ENCODE measurements around the gene PRPH.
"Not testable (repeated sequence)": the region's sequence is repeated elsewhere in the genome, so short reads cannot be mapped to it uniquely, and the experiment has no call there.

PRPH gene

DNA sequence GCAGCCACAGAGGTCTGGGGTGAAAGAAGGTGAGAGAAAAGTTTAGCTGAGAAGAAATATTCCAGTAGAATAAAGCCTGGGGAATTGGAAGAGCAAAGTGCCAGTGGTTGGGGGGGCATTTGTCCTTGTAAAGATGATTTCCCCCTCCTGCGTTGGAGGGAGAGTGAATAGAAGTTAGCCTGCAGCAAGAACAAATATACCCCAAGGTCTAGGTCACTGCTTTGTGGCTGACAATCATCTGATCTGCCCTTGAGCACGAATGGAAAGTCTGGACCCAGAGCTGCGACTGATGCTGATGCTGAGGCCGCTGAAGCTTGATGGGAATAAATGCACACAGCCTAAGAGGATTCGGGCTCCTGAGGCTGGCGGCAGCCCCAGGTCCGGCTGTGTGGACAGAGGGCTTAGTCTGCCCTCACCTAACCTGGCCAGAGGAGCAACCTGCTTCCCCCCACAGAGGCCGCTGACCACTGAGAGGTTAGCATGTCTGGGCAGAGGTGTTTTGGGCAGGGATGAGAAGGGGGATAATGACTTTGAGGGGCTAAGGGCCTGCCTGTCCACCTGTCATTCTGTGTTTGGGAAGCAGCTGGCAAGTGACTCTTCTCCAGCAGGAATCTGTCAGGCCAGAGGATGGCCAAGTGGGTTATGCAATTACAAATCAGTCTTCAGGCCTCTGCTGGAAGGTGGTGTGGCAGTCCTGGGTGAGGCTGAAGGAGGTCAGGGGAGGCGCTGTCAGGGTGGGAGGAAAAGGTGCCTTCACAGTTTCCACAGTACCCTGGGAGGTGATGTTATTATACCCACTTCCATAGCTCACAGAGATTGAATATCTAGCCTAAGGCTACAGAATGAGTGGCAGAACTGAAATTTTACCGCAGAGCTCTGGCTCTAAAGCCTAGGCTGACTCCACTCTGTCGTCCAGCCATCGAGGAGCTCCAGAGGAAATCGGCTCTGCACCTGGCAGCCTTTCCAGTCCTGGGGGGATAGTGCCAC lies 18.4 kb upstream of the PRPH start:
- DNase-seq (ENCODE audit: low spot score) = no peak

GRCh38 chr12:49277466-49277865 lies 17.5 kb upstream of the PRPH start:
- DNase-seq (ENCODE audit: low spot score) = no peak

DNA sequence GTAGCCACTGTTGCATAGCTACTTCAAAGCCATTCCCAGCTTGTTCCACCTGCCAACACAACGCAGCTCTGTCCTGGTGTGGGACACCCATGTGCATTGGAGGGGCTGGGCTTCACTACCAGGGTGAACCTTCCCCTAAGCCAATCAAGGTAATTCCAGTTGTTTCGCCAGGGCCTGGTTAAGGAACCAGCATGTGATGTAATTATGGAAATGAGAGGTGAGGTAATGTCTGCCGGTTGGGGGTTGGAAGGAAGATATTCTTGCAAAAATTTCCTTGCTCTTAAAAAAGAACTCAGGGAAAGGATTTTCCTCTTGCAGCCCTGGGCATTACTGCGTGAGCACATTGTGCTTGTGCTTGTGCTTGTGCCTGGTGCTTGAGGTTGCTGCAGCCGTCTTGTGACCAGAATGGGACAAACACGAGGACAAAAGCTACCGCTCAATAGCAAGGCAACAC lies 15.2 kb upstream of the PRPH start:
- DNase-seq (ENCODE audit: low spot score) = peak; percentile 62

DNA sequence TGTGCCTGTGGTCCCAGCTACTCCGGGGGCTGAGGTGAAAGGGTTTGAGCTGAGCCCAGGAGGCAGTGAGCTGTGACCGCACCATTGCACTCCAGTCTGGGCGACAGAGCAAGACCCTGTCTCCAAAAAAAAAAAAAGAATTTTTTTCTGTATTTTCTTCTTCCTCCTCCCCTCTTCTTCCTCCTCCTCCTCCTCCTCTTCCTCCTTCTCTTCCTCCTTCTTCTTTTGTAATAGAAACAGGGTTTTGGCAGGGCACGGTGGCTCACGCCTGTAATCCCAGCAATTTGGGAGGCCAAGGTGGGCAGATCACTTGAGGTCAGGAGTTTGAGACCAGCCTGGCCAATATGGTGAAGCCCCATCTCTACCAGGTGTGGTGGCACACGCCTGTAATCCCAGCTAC lies 14.4 kb upstream of the PRPH start:
- not testable (repeated sequence) for DNase-seq (ENCODE audit: low spot score)

DNA sequence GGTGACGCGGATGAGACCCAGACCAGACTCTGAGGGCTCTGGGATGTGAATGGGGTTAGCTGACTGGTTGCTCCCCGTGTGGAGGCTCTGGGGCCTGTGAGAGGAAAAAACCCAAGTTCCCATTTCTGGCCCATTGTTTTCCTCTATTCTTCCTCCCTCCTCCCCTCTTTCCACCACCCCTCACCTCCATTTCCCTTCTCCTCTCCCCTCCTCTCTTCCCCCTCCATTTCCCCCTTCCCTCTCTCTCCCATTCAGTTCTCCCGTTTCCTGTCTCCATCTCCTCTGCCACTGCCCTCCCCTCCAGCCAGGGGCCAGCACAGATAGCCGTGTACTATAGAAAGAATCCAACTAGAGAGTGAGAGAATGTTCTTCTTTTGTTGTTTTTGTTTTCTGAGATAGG lies 12.6 kb upstream of the PRPH start:
- no peak for DNase-seq (ENCODE audit: low spot score)

DNA sequence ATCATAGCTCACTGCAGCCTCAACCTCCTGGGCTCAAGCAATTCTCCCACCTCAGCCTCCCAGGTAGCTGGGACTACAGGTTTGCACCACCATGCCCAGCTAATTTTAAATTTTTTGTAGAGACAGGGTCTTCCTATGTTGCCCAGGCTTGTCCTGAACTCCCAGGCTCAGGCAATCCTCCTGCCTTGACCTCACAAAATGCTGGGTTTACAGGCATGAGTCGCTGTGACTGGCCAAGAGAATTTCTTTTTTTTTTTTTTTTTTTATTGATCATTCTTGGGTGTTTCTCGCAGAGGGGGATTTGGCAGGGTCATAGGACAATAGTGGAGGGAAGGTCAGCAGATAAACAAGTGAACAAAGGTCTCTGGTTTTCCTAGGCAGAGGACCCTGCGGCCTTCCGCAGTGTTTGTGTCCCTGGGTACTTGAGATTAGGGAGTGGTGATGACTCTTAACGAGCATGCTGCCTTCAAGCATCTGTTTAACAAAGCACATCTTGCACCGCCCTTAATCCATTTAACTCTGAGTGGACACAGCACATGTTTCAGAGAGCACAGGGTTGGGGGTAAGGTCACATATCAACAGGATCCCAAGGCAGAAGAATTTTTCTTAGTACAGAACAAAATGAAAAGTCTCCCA lies 12.1 kb upstream of the PRPH start:
- not testable (repeated sequence) for DNase-seq (ENCODE audit: low spot score)

- DNase-seq (ENCODE audit: low spot score) = no peak
Observed at GRCh38 chr12:49283541-49284429, 11.2 kb upstream of the PRPH start.

- DNase-seq (ENCODE audit: low spot score) = no peak
Observed at GRCh38 chr12:49284672-49285071, 10.3 kb upstream of the PRPH start.

- DNase-seq (ENCODE audit: low spot score) = no peak
Observed at GRCh38 chr12:49287876-49288275, 7.1 kb upstream of the PRPH start.

- peak; percentile 59 for DNase-seq (ENCODE audit: low spot score)
Observed at GRCh38 chr12:49288412-49288853, 6.5 kb upstream of the PRPH start.

- DNase-seq (ENCODE audit: low spot score) = no peak
Observed at GRCh38 chr12:49288922-49289555, 5.9 kb upstream of the PRPH start.

DNA sequence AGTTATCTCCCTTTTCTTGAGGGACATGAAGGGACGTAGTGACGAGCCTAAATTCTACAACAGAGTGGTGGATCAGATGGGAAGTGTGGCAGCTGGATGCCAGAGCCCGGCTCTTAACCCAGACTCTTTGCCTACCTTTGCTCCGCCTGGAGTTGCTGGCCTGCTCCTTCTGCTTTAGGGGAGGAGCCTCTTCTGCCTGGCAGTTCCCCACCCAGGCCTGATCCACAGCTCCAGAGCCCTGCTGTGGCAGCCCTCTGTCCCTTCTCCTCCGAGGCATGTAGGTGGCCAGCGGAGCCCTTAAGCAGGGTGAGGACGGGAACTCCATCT lies 2.3 kb upstream of the PRPH start:
- no peak for DNase-seq (ENCODE audit: low spot score)

GRCh38 chr12:49293056-49293956 lies 1.6 kb upstream of the PRPH start:
- DNase-seq (ENCODE audit: low spot score) = no peak

DNA sequence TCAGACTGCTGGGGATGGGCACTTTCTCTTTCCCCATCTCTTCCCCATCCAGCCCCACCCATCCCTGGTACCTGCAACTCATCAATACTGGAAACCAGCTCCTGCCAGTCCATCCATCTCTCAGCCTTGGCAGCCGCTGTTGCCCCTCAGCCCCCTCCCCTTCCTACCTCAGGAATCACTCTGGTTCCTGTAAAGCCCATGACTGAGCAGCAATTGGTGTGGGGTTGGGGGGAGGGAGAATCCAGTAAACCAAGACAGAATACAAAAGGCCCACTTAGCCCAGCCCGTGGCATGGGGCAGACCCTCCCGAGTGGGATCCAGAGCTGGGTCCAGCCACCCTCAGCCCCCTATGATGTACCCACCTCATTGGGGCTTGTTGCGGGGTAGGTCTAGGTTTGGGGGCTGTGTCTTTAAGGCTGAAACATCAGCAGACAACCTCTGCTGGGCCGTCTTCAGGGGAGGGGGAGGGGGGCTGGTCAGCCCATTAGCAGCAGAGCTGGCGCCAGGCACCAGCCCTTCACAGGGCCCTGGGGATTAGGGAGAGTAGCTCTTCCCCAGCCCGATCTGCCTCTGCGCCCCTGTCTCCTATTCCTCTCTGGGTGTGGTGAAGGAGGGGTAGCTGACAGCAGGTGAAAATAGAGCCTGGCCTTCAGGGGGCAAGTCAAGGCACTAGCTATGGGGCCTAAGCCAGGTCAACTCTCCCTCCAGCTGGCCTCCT lies 702 bp upstream of the PRPH start:
- DNase-seq (ENCODE audit: low spot score) = no peak

DNA sequence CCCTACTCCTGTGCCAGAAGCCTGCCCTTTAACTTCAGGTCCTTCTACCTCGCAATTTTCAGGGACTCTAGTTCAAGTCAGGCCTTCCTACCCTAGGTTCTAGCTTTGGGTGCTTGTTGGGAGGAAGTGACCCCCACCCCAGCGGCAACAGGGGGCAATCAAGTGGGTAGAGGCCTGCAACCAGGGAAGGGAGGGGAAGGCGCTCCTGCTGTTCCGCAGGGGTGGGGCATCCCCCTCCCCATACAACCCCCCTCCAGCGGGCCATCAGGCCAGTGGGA lies 204 bp upstream of the PRPH start:
- DNase-seq (ENCODE audit: low spot score) = no peak

DNA sequence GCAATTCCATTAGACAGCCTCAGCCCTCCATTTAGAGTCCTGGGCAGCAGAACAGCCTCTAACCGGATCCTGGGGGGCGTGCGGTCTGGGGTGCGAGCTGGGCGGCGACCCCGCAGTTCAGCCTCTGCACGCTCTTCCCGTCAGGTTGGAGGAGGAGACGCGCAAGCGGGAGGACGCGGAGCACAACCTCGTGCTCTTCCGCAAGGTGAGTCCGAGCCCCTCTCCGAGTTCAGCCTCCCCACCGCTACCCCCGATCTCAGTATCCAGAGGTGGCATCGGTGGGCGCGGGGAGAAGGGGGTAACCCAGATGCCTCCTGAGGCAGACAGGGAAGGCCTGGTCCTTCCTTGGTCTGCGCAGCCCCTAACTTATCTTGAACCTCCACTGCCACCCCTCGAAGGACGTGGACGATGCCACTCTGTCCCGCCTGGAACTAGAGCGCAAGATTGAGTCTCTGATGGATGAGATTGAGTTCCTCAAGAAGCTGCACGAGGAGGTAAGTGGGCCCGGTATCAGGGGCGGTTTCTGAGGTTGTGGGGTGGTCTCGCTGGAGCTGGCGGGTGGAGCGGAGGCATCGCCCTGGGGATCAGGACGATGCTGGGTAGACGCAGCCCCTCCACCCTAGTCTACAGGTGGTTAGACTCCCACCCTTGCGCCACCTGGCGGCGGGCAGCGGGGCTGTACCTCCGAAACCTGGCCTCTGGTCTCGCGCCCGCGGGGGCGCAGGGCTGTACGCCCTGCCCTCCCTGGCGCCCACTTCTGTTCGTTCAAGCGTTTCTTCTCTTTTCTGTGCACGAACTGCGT lies 1.3 kb downstream of the PRPH start:
- DNase-seq (ENCODE audit: low spot score) = peak; percentile 52

GRCh38 chr12:49296836-49297694 lies 2.1 kb downstream of the PRPH start:
- DNase-seq (ENCODE audit: low spot score) = peak; percentile 48

GRCh38 chr12:49297695-49298060 lies 2.7 kb downstream of the PRPH start:
- DNase-seq (ENCODE audit: low spot score) = no peak

GRCh38 chr12:49298160-49298559 lies 3.2 kb downstream of the PRPH start:
- DNase-seq (ENCODE audit: low spot score) = no peak
